ENCODE measurements around the gene CPNE4.

CPNE4 gene

DNA sequence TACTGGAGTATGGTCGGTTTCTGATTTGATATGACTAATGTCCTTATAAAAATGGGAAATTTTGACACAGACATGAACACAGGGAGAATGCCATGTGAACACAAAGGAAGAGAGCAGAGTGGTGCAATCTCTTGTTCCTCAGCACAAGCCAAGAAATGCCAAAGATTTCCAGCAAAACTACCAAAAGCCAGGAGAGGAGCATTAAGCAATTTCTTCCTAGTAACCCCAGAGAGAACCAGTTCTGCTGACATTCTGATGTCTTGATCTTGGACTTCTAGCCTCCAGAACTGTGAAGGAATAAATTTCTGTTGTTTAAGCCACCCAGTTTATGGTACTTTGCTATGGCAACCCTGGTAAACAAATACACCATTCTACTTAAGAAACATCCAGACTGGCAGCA lies 304.2 kb downstream of the CPNE4 start:
- peak; percentile 68 for DNase-seq

DNA sequence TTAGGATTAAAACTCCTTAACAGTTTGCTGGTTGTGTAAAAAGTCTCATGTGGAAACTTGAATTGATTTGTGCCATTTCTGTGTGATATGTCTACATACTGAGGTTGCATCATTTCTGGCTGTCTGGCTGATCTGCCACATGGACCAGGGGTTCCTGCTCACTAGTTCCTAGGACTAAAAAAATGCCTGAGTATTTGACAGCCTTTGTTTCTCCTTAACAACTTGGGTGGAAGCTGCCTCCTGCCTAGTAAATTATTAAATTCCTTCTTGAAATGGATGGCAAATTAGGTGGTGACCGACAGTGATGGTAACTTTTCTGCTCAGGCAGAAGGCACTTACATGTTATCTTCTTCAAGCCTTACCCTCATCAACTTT lies 305.2 kb downstream of the CPNE4 start:
- peak; percentile 59 for DNase-seq

DNA sequence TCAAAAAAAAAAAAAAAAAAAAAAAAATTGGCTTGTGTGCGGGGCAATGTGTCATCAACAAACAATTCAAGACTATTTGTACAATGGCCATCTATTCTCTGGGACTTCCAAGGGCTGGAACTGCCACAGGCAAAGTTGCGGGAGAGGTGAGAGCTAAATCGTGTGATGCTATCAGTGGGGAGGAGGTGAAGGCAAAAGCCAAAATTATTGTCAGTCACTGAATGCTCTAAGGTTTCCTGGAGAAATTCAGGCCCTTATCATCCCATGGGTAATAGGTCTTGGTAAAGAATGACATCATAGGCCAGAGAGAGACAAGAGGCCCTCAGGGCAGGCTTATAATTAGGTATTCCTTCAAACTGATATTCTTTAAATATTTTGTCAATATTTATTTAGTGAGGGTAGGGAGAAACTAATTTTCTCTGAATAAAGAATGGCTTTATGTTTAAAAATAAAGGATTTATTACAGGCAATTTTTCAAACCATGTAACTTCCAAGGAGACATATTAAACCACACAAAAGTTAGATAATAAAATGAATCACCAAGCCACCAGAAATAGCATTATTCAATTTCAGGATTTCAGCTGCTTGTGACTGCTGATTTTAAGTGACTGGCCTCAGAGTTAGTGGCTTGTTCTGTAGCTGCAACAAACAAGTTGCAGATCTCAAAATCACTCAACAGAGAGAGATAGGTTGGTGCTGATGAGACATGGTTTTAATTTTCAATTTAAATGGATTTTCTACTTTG lies 305.7 kb downstream of the CPNE4 start:
- DNase-seq: peak; percentile 36

- no peak for DNase-seq
Measured at GRCh38 chr3:131725414-131725813, 309.4 kb downstream of the CPNE4 start.

- no peak for DNase-seq
Measured at GRCh38 chr3:131723343-131723742, 311.5 kb downstream of the CPNE4 start.

- no peak for DNase-seq
Measured at GRCh38 chr3:131717493-131717892, 317.3 kb downstream of the CPNE4 start.

DNA sequence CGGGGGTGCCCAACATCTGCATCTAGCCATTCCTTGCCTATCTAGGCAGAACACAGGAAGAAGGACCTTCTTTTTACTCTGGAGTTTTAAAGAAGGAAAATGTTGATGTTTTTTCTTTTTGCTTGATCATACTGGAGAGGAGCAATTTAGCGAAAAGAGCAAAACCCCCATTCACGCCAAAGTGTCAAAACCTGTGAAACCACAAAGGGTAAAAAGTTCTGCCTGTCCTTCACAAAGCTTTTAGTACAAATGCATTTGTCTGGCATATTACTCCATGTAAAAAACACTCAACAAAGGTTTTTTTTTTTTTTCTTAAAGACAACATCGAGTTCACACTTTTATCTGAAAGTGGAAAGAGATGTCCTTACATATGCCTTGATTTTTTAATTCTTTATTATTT lies 317.9 kb downstream of the CPNE4 start:
- DNase-seq: no peak

DNA sequence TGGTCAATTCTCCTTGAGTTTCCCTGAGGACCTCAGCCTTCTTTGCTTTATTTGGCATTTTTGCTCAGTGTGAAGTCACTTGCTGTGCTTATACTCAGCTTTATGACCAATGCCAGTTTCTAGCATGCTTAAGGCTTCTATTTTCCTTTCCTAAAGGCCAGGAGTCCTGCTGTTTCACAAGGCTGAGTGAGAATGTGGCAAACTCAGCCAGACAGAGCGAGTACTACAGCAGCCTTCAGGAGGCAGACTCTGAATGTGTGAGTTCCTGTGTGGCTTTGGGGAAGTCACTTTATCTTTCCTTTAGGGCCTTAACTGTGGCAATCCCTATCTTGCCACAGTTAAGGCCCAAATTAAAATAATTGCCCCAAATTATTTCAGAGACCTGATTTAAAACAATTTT lies 318.8 kb downstream of the CPNE4 start:
- peak; percentile 58 for DNase-seq

DNA sequence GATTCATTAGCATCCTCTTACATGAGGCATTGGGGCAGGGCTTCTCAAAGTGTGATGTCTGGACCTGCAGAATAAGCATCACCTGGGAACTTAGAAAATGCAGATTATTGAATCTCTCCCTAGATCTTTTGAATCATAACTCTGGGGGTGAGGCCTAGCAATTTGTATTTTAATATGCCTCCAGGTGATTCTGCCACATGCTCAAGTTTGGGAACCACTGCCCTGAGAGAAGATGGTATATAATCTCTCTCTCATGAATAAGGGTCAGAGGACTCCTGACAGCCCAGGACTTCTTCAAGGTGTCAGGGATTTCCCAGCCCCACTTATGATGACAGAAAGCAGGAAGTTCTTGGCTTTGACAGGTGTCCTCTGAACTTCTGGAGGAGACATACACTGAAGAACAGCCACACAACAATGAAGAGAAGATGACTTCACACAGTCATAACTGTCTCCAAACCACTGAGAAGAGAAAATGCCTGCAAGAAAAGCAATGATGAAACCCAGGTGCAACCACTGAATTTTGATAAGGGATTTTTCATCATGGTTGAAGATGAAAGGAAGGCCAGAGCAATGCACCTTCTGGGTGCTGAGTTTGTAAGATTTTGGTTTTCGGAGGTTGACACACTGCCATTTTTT lies 320.1 kb downstream of the CPNE4 start:
- DNase-seq: no peak

DNA sequence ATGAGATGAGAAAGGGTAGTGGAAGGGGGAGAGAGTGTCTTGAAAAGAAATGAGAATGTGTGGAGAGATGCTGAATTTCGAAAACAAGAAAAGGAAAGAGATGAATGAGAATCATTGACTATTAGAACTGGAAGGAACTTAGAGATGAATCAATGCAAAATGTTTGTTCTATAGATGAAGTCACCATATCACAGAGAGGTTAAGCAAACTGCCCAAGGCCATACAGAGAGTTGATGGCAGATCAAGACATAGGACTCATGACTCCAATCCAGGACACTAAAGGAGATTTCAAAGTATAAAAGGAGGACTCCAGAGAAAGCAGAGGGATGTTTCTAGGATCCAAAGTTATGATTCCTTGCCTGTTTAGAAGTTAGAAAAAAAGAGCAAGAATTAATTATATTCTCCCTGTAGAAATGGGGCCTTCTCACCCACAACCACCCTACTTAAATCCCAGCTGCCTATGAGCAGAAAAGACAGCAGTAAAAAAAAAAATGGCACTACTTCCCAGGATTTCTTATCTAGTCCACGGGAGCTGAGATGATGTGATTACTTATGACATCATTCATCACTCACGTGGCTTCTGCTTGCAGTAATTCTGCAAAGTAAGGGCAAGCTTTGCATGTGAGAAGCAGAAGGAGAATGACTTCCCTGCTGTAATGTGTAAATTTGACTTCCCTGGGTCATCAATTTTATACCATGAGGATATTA lies 321.2 kb downstream of the CPNE4 start:
- no peak for DNase-seq

DNA sequence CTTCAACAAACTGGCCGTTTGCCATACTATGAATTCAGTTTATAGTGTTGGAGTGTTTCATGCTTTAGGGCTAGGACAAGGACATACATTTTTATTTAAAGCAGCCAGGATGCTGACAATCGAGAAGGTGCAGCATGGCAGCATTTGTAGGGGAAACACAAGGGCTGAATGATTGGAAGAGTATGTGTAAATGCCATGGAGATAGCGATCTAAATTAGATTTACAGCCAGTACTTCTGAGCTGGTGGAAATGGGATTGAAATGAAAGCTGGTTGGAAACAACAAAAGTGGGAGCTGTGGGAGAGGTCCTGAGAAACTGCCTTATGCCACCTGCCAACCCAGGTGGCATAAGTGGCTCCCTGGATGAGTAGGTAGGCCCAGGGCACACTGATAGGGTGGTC lies 322.2 kb downstream of the CPNE4 start:
- no peak for DNase-seq

- no peak for DNase-seq
Measured at GRCh38 chr3:131711114-131711768, 323.6 kb downstream of the CPNE4 start.

GRCh38 chr3:131708241-131708640 lies 326.6 kb downstream of the CPNE4 start:
- DNase-seq: peak; percentile 82

GRCh38 chr3:131705558-131706051 lies 329.2 kb downstream of the CPNE4 start:
- DNase-seq: peak; percentile 53

DNA sequence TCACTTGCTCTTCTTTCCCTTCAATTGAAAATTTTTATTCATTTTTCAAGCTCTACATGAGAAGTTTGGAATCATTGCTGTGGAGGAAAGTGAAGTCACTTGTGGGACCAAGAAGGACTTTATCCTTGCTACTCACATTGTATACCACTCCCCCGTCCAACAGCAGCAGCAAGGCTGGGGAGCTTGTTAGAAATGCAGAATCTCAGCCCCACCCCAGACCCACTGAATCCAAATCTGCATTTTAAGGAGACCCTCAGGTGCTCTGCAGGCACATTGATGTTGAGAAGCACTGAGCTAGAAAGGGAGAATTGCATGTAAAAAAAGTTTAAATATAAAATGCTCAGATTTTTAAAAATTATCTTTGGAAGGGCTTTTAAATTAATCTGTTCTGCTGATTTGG lies 329.7 kb downstream of the CPNE4 start:
- DNase-seq: no peak

DNA sequence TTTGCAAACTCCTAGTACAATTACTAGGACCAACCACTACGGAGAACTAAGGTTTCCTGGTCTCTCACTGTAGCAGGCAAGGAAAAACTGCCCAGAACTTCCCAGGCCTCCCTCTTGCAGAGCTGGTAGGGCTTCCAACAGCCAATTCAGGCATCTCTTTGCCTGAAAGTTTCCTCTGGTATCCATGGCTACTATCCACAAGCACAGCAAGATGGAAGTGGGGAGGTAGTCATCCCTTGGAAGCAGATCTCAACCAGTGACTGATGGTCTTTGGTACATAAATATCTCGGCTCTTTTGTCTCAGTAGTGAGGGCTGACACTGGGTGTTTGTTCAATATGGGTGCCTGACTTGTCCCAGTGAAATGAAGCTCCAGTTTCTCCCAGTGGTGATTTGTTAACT lies 330.7 kb downstream of the CPNE4 start:
- DNase-seq: peak; percentile 38

DNA sequence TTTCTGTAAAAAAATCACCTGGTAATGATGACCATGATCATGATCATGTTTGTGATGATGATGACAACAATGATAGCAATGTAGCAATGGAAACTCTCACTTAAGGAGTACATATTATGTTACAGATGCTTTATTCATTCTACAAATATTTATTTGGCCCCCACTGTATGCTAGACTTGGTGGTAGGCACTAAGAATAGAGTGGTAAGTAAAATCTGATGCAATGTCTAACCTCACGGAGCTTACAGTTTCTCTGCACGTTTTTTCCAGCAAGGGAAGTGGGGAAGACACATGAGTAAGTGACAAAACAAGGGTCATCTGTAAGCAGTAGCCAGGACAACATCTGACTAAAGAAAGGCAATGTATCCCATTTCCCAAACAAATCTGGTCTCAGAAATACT lies 332.7 kb downstream of the CPNE4 start:
- DNase-seq: peak; percentile 88

DNA sequence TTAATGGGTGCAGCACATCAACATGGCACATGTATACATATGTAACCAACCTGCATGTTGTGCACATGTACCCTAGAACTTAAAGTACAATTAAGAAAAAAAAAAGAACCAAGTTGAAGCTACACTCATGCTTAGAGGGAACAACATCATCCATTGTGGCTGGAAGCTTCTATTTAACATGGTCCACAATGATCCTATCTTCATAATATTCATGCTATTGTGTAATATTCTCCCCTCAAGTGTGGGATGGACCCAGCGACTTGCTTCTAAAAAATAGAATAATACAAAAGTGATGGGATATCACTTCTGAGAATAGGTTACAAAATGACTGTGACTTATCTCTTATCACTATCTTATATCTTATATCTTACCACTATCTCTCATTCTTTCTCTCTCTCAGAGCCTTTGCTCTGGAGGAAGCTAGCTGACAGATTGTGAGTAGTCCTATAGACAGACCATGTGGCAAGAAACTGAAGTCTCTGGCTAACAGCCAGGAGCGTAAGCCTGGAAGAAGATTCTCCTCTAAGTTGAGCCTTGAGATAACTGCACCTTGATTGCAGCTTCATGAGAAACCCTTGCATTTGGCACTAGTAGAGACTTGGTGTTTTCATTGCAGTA lies 333.6 kb downstream of the CPNE4 start:
- peak; percentile 58 for DNase-seq

GRCh38 chr3:131699001-131699400 lies 335.8 kb downstream of the CPNE4 start:
- DNase-seq: peak; percentile 79

- DNase-seq: peak; percentile 76
Measured at GRCh38 chr3:131694376-131694775, 340.4 kb downstream of the CPNE4 start.

GRCh38 chr3:131692356-131692755 lies 342.5 kb downstream of the CPNE4 start:
- DNase-seq: no peak

- no peak for DNase-seq
Measured at GRCh38 chr3:131690800-131691199, 344.0 kb downstream of the CPNE4 start.

- DNase-seq: peak; percentile 91
Measured at GRCh38 chr3:131688370-131688769, 346.4 kb downstream of the CPNE4 start.
